HG03442 (cell line): ENCODE results near the gene ZDHHC17.

Experiments
- ATAC-seq: cut with Tn5 transposase; IDR thresholded peaks from one replicate; pipeline ENCODE4 v1.9.1; 2021; ENCODE audit warnings: mild to moderate bottlenecking, moderate library complexity; ENCODE audit not compliant: unreplicated experiment

Gene ZDHHC17

GRCh38 chr12:76811976-76812375, 48.1 kb downstream of the ZDHHC17 start:
- ATAC-seq: no peak

- no peak for ATAC-seq
Measured at GRCh38 chr12:76813265-76813664, 49.4 kb downstream of the ZDHHC17 start.

- ATAC-seq: no peak
Measured at GRCh38 chr12:76813972-76814371, 50.1 kb downstream of the ZDHHC17 start.

- no peak for ATAC-seq
Measured at GRCh38 chr12:76820888-76821482, 57.1 kb downstream of the ZDHHC17 start.

- no peak for ATAC-seq
Measured at GRCh38 chr12:76830436-76830835, 66.5 kb downstream of the ZDHHC17 start.

GRCh38 chr12:76836633-76837032, 72.7 kb downstream of the ZDHHC17 start:
- ATAC-seq: no peak

- no peak for ATAC-seq
Measured at GRCh38 chr12:76847260-76847659, 83.3 kb downstream of the ZDHHC17 start.

GRCh38 chr12:76848132-76848531, 84.2 kb downstream of the ZDHHC17 start:
- ATAC-seq: peak; percentile 43

GRCh38 chr12:76852106-76852505, 88.2 kb downstream of the ZDHHC17 start:
- ATAC-seq: no peak

- no peak for ATAC-seq
Measured at GRCh38 chr12:76855271-76855670, 91.4 kb downstream of the ZDHHC17 start.

- ATAC-seq: no peak
Measured at GRCh38 chr12:76856018-76856644, 92.2 kb downstream of the ZDHHC17 start.

GRCh38 chr12:76859611-76860010, 95.7 kb downstream of the ZDHHC17 start:
- ATAC-seq: no peak

GRCh38 chr12:76860256-76860655, 96.3 kb downstream of the ZDHHC17 start:
- no peak for ATAC-seq

- no peak for ATAC-seq
Measured at GRCh38 chr12:76863005-76863670, 99.2 kb downstream of the ZDHHC17 start.

- ATAC-seq: no peak
Measured at GRCh38 chr12:76863837-76864236, 99.9 kb downstream of the ZDHHC17 start.

- ATAC-seq: peak; percentile 82
Measured at GRCh38 chr12:76864791-76865400, 101.0 kb downstream of the ZDHHC17 start.

- no peak for ATAC-seq
Measured at GRCh38 chr12:76866151-76866567, 102.2 kb downstream of the ZDHHC17 start.

- ATAC-seq: peak; percentile 54
Measured at GRCh38 chr12:76866726-76867125, 102.8 kb downstream of the ZDHHC17 start.

GRCh38 chr12:76871082-76871481, 107.2 kb downstream of the ZDHHC17 start:
- ATAC-seq: no peak

GRCh38 chr12:76871742-76872141, 107.8 kb downstream of the ZDHHC17 start:
- ATAC-seq: no peak

GRCh38 chr12:76872415-76872814, 108.5 kb downstream of the ZDHHC17 start:
- ATAC-seq: no peak

GRCh38 chr12:76874027-76874426, 110.1 kb downstream of the ZDHHC17 start:
- no peak for ATAC-seq
